HUES64 (cell line): Measurements from ENCODE around the gene CAMK2N1.

ENCODE experiments used
- H3K27ac ChIP-seq: 2 replicates; pipeline ENCODE4 v1.7.0; 2013; ENCODE audit warnings: low read depth, low read length, inconsistent platforms
- H3K27me3 ChIP-seq: 2 replicates; pipeline ENCODE4 v1.6.1; 2013; ENCODE audit warnings: mild to moderate bottlenecking, low read length; ENCODE audit not compliant: insufficient read depth
- H3K36me3 ChIP-seq: 2 replicates; pipeline ENCODE4 v1.6.1; 2013; ENCODE audit warnings: mild to moderate bottlenecking, low read length; ENCODE audit not compliant: insufficient read depth
- H3K4me1 ChIP-seq: 2 replicates; pipeline ENCODE4 v1.6.1; 2013; ENCODE audit warnings: mild to moderate bottlenecking, low read length, moderate library complexity; ENCODE audit not compliant: insufficient read depth
- H3K4me3 ChIP-seq: 2 replicates; pipeline ENCODE4 v1.5.1; 2013; ENCODE audit warnings: mild to moderate bottlenecking, low read length, moderate library complexity
- H3K9ac ChIP-seq: 2 replicates; pipeline ENCODE4 v1.6.1; 2013; ENCODE audit warnings: mild to moderate bottlenecking, low read depth, low read length
- H3K9me3 ChIP-seq: 2 replicates; pipeline ENCODE4 v1.6.1; 2013; ENCODE audit warnings: low read depth, low read length; ENCODE audit not compliant: insufficient read depth
- WGBS: fragments of 150-250, 120-280 bp; methylation state at CpG from one replicate; pipeline ENCODE4 v1.1.7; 2013; ENCODE audit warnings: missing lambda C conversion rate; 5-methylcytosine and 5-hydroxymethylcytosine counted together

CAMK2N1 gene

DNA sequence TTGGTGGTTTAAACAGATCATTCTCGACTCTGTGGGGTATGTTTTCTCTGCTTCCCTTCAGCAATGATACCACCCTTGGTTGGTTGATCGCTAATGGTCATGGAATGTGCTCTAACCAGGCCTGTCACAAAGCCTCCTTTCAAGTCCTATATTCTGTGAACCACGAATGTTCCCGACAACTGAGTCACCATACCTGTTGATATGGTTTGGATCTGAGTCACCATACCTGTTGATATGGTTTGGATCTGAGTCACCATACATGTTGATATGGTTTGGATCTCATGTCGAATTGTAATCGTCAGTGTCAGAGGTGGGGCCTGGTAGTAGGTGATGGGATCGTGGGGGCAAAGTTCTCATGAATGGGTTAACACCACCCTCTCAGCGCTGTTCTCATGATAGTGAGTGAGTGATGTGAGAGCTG, 10.2 kb upstream of the CAMK2N1 start:
- no peaks in the 10 kb centered on the region for H3K27me3 ChIP-seq
- no peak overlapping the region for H3K27ac ChIP-seq
- peaks cover 29% of the 10 kb centered on the region for H3K36me3 ChIP-seq
- WGBS = 86% methylated on average over 7 of the region's 8 CpGs
- H3K4me1 ChIP-seq = peaks cover 4% of the 10 kb centered on the region; the same call in 1 of the 2 replicates
- H3K4me3 ChIP-seq = no peak overlapping the region
- no peaks in the 10 kb centered on the region for H3K9me3 ChIP-seq
- H3K9ac ChIP-seq = no peak overlapping the region

GRCh38 chr1:20495661-20496060, 9.7 kb upstream of the CAMK2N1 start:
- no peak overlapping the region for H3K4me3 ChIP-seq
- H3K9ac ChIP-seq = no peak overlapping the region
- H3K9me3 ChIP-seq = no peaks in the 10 kb centered on the region
- no peak overlapping the region for H3K27ac ChIP-seq
- WGBS = 97% methylated on average over 1 of the region's 1 CpG
- H3K4me1 ChIP-seq = peaks cover 4% of the 10 kb centered on the region; the same call in 1 of the 2 replicates
- no peaks in the 10 kb centered on the region for H3K27me3 ChIP-seq
- peaks cover 24% of the 10 kb centered on the region for H3K36me3 ChIP-seq

DNA sequence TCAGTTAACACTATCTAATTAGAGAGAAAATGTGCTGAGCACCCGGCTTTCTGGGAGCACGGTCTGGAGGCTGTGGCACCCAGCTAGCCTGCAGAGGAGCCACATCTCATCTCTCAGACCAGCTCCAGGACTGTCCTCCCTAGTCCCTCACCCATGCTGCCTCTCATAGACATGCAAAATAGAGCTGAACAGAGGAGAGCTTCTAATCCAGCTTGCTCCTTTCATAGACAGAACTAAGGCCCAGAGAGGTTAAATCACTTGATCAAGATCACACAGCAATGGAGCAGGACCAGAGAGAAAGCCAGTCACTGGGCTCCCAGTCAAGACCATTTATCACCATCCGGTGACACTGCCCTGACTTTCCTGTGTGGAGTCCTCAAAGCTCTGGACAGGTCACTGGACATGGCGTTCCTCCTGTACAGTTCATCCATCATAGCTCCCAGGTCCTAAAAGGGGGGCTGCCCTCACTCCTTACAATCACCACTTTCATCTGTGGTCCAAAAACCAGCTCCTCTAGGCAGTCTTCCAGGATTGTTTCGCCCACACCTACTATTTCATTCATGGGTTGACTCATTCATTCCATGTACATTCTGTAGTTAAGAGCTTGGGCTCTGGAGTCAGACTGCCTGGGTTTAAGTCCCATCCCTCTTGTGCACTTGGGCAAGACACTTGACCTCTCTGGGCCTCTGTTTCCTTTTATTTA, 8.8 kb upstream of the CAMK2N1 start:
- Histone ChIP-seq H3K27ac (no peak overlapping the region), H3K4me3 (no peak overlapping the region), H3K27me3 (peaks cover 7% of the 10 kb centered on the region; the same call in 1 of the 2 replicates), H3K4me1 (peaks cover 4% of the 10 kb centered on the region; the same call in 1 of the 2 replicates), H3K36me3 (peaks cover 15% of the 10 kb centered on the region), H3K9ac (no peak overlapping the region), H3K9me3 (no peaks in the 10 kb centered on the region)
- 69% methylated on average over 5 of the region's 5 CpGs for WGBS

DNA sequence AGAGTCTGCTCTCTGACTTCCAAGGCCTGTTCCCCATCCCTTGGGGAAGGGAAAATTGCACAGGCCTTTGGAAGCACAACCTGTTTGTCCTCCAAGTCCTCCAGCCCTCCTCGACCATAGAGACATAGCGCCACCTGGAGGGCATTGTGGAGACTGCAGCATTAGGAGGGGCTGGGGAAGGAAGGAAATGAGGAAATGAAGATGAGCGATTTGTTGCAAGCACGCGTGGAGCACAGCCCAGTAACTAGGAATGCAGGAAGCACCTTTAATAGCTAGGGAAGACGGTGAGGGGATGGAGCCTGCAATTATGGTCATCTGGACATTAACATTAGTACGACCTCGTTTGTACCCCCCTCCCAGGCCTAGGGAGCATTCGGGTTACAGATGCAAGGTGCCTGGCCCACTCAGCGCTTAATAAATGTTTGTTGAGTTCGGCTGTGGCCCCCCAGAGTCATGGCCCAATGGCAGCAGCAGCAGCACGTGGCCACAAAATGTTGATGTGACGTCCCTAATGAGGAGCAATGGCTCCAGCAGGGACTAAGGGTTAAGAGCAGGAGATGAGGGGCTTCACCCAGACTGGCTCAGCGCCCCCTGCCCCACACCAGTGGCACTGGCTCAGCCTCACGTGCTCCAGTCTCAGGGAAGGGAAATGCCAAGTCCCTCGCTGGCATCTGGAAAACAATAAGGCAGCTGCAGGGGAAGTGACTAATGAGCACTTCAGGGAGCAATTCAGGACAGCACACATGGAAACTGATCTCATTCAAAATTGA, 8.0 kb upstream of the CAMK2N1 start:
- H3K9me3 ChIP-seq = no peaks in the 10 kb centered on the region
- WGBS = 6% methylated on average over 16 of the region's 16 CpGs
- H3K27me3 ChIP-seq = peaks cover 14% of the 10 kb centered on the region
- peaks cover 7% of the 10 kb centered on the region for H3K36me3 ChIP-seq
- H3K9ac ChIP-seq = no peak overlapping the region
- peak overlapping the region; percentile 44 for H3K4me3 ChIP-seq
- peaks cover 4% of the 10 kb centered on the region; the same call in 1 of the 2 replicates for H3K4me1 ChIP-seq
- no peak overlapping the region for H3K27ac ChIP-seq

DNA sequence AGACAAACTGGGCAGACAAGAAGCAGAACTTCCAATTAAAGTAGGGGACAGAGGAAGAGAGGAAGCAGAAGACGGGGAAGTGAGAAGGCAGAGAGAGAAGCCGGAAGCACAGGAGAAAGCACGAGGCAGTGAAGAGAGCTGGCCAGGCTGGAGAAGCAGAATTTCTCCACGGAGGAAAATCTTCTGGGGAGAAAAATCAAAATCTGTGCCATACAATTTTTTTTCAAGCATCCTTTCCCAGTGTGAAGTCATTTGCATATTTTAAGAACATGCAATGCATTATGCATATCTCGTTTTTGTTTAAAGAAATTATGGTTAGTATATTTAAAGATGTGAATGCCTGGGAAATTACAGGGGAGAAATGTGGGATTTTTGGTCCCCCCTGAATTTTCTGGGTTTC, 7.3 kb upstream of the CAMK2N1 start:
- Histone ChIP-seq H3K27ac (no peak overlapping the region), H3K9me3 (no peaks in the 10 kb centered on the region), H3K27me3 (peaks cover 21% of the 10 kb centered on the region), H3K4me3 (no peak overlapping the region), H3K36me3 (0 out of 2 replicates have a peak, but pooled peaks cover under 1% of the 10 kb centered on the region), H3K9ac (no peak overlapping the region), H3K4me1 (peaks cover 5% of the 10 kb centered on the region; the same call in 1 of the 2 replicates)
- 60% methylated on average over 5 of the region's 5 CpGs for WGBS

- Histone ChIP-seq H3K4me1 (peaks cover 11% of the 10 kb centered on the region; the same call in 1 of the 2 replicates), H3K9me3 (no peaks in the 10 kb centered on the region), H3K27me3 (peaks cover 27% of the 10 kb centered on the region), H3K36me3 (no peaks in the 10 kb centered on the region), H3K27ac (no peak overlapping the region), H3K9ac (no peak overlapping the region), H3K4me3 (no peak overlapping the region)
- 74% methylated on average over 7 of the region's 7 CpGs for WGBS
These were observed 6.7 kb upstream of the CAMK2N1 start for GRCh38 chr1:20492751-20493150.

DNA sequence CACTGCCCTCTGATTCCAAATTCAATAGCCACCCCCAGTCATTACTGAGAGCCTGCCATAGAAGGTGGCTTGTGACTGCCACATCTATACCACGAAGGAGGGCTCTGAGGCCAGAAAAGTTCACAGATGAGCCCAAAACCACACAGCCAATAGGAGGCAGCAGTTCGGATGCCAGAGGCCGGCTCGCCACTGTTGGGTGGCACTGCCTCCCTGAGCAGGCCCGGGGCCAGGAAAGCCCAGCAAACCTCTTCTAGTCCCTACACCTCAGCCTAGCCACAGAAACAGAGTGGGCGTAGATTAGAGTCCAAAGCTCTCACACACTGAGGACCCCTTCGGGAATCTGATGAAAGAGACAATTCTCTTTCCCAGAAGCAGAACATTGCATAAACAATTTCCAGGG, 5.9 kb upstream of the CAMK2N1 start:
- H3K4me1 ChIP-seq = peaks cover 16% of the 10 kb centered on the region; the same call in 1 of the 2 replicates
- WGBS = 86% methylated on average over 7 of the region's 7 CpGs
- H3K9ac ChIP-seq = no peak overlapping the region

DNA sequence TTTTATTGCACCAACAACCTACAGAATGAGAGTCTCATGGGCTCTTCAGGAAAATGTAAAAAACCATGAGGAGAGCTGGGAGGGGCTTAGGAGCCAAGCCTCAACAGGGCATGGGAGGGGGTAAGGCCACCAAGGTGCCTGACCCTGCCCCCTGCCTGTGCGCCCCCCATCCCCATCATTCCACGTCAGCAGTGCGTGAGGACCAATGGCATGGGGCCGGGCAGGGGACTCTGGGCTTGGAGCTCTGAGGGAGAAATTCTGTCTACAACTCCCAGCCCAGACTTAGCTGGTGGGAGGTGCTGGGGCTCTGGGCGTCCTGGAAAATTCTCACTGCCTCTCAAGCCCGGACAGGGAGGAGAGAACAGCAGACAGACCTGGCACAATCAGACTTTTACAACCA, 5.2 kb upstream of the CAMK2N1 start:
- Histone ChIP-seq H3K4me3 (no peak overlapping the region), H3K9me3 (no peaks in the 10 kb centered on the region), H3K27ac (no peak overlapping the region), H3K36me3 (no peaks in the 10 kb centered on the region), H3K9ac (no peak overlapping the region), H3K4me1 (peaks cover 16% of the 10 kb centered on the region; the same call in 1 of the 2 replicates), H3K27me3 (peaks cover 42% of the 10 kb centered on the region)
- WGBS = 65% methylated on average over 6 of the region's 6 CpGs

More for the DNA sequence above, 5.9 kb upstream of the CAMK2N1 start:
- H3K27me3 ChIP-seq = peaks cover 36% of the 10 kb centered on the region
- no peak overlapping the region for H3K4me3 ChIP-seq
- H3K27ac ChIP-seq = no peak overlapping the region
- H3K36me3 ChIP-seq = no peaks in the 10 kb centered on the region
- H3K9me3 ChIP-seq = no peaks in the 10 kb centered on the region

DNA sequence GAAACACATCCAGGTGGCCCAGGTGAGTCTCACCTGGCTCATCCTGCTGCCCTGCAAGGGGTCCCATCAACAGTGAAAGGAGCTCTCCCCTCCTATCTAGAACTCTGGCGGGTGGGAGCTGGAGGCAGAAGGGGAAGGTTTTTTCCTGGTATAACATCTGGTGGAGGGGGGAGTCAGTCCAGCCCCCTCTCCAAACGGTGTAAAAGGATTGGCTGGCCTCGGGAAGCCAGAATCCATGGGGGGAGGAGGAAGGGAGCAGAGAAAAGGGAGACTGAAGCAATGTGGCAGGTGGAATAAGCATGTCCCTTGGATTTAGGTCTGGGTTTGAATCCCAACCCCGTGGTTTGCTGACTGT, 1.2 kb upstream of the CAMK2N1 start:
- Histone ChIP-seq H3K27ac (no peak overlapping the region), H3K4me1 (peaks cover 21% of the 10 kb centered on the region), H3K36me3 (no peaks in the 10 kb centered on the region), H3K9me3 (no peaks in the 10 kb centered on the region), H3K27me3 (peaks cover 72% of the 10 kb centered on the region), H3K4me3 (peak overlapping the region; percentile 78), H3K9ac (no peak overlapping the region)
- 5% methylated on average over 4 of the region's 4 CpGs for WGBS

GRCh38 chr1:20486457-20487235, 636 bp upstream of the CAMK2N1 start:
- Histone ChIP-seq H3K36me3 (no peaks in the 10 kb centered on the region), H3K9ac (peak overlapping the region; percentile 69), H3K9me3 (no peaks in the 10 kb centered on the region), H3K4me1 (peaks cover 21% of the 10 kb centered on the region), H3K27me3 (peaks cover 78% of the 10 kb centered on the region), H3K4me3 (peak overlapping the region; percentile 78), H3K27ac (peak overlapping the region; percentile 30; the same call in 1 of the 2 replicates)
- under 1% methylated on average over 49 of the region's 51 CpGs for WGBS
